HCT116 (cell line): ENCODE data around the gene RUFY2. TPM values are rescaled to one million over a fixed set of nuclear protein-coding genes. Genes with fewer than 3 reads are reported as not detected.

Experiments
- ATAC-seq: fragments of 200-7000 bp; cut with Tn5 transposase; 2 replicates; pipeline ENCODE4 v1.9.1; 2020; ENCODE audit warnings: mild to moderate bottlenecking, moderate library complexity
- BruUV-seq: library from RNA; stranded (reverse); fragments of 400-500 nt; replicated peaks from 2 replicates; lab custom pipeline; 2021; lab: Mats Ljungman, UMichigan
- CTCF ChIA-PET: fragments of 300-600 bp; sonication (Branson Sonifier 250); formaldehyde crosslinking; loops from one replicate; lab custom pipeline; 2021; ENCODE audit warnings: antibody characterized with exemption; lab: Charles Lee
- POLR2A ChIA-PET: fragments of 300-600, 350-600 bp; sonication (Branson Sonifier 250); formaldehyde crosslinking; loops from one replicate; lab custom pipeline; 2021; ENCODE audit warnings: antibody characterized with exemption; lab: Charles Lee
- RAD21 ChIA-PET, 2 experiments: fragments of 300-600 bp; sonication (Branson Sonifier 250); formaldehyde crosslinking; loops; one replicate each; lab custom pipeline; 2023; ENCODE audit warnings: low total read pairs in 2 of 2; ENCODE audit not compliant: uncharacterized antibody in 2 of 2, unreplicated experiment in 2 of 2, low non-redundant PET in 1 of 2; lab: Charles Lee
- DNase-seq: peaks from one replicate; pipeline ENCODE4 v3.0.0-alpha.2; 2010; ENCODE audit warnings: low read depth, low spot score
- H2AFZ ChIP-seq: fragments of 200-600 bp; shearing (Covaris generic), sonication (generic); 2 replicates; pipeline ENCODE4 v1.6.1; 2017; ENCODE audit warnings: low read depth, mixed run types, mixed read lengths, antibody characterized with exemption, low read length; ENCODE audit not compliant: poor library complexity, severe bottlenecking
- H3K27ac ChIP-seq: 2 replicates; pipeline ENCODE4 v1.5.1; 2012; ENCODE audit warnings: low read depth, low read length
- H3K27me3 ChIP-seq: fragments of 200-600 bp; sonication (generic); 2 replicates; pipeline ENCODE4 v1.6.1; 2016; ENCODE audit warnings: mixed run types, low read length, mixed read lengths; ENCODE audit not compliant: insufficient read depth
- H3K36me3 ChIP-seq, 2 experiments: fragments of 200-500 bp in 1 of 2; fragments of 200-600 bp in 1 of 2; sonication (Bioruptor generic) in 1 of 2; sonication (generic) in 1 of 2; 2 replicates each; pipeline versions ENCODE4 v1.5.1 to v1.6.1; 2014 to 2016; ENCODE audit warnings: low read length in 2 of 2, inconsistent platforms in 1 of 2, mixed read lengths in 1 of 2, mixed run types in 1 of 2; ENCODE audit not compliant: insufficient read depth in 2 of 2, control insufficient read depth in 1 of 2
- H3K4me1 ChIP-seq, 2 experiments: fragments of 200-600 bp in 1 of 2; sonication (generic) in 1 of 2; 2 replicates each; pipeline versions ENCODE4 v1.5.1 to v1.6.1; 2012 to 2017; ENCODE audit warnings: low read length in 2 of 2, inconsistent platforms in 1 of 2, mild to moderate bottlenecking in 1 of 2, mixed read lengths in 1 of 2, mixed run types in 1 of 2, moderate library complexity in 1 of 2; ENCODE audit not compliant: insufficient read depth in 2 of 2, control insufficient read depth in 1 of 2
- H3K4me2 ChIP-seq: fragments of 200-600 bp; sonication (generic); 2 replicates; pipeline ENCODE4 v1.6.1; 2017; ENCODE audit warnings: mixed run types, low read length, mixed read lengths
- H3K4me3 ChIP-seq, 2 experiments: fragments of 200-600 bp in 1 of 2; sonication (generic) in 1 of 2; replicated peaks in 1 of 2; 2 replicates each; pipeline ENCODE4 v1.5.1; 2011 to 2016; ENCODE audit warnings: low read length in 2 of 2, control low read depth in 1 of 2, low read depth in 1 of 2, mild to moderate bottlenecking in 1 of 2, mixed read lengths in 1 of 2, mixed run types in 1 of 2
- H3K79me2 ChIP-seq: fragments of 200-600 bp; sonication (generic); 2 replicates; pipeline ENCODE4 v1.6.1; 2017; ENCODE audit warnings: mild to moderate bottlenecking, mixed run types, low read length, moderate library complexity, mixed read lengths; ENCODE audit not compliant: insufficient read depth
- H3K9ac ChIP-seq: fragments of 200-600 bp; sonication (generic); 2 replicates; pipeline ENCODE4 v1.6.1; 2016; ENCODE audit warnings: low read length, mixed read lengths
- H3K9me2 ChIP-seq: fragments of 200-600 bp; sonication (generic), shearing (Covaris generic); 2 replicates; pipeline ENCODE4 v1.6.1; 2017; ENCODE audit warnings: mixed run types, mild to moderate bottlenecking, moderate library complexity; ENCODE audit not compliant: insufficient read depth
- H3K9me3 ChIP-seq, 2 experiments: fragments of 200-500 bp in 1 of 2; fragments of 200-600 bp in 1 of 2; sonication (Bioruptor generic) in 1 of 2; sonication (generic) in 1 of 2; 2 replicates each; pipeline ENCODE4 v1.6.1; 2014 to 2017; ENCODE audit warnings: low read length in 2 of 2, mixed read lengths in 2 of 2, inconsistent platforms in 1 of 2, low read depth in 1 of 2, mild to moderate bottlenecking in 1 of 2, mixed run types in 1 of 2, moderate library complexity in 1 of 2; ENCODE audit not compliant: control insufficient read depth in 1 of 2, insufficient read depth in 1 of 2
- H4K20me1 ChIP-seq: fragments of 200-600 bp; sonication (generic), shearing (Covaris generic); 2 replicates; pipeline ENCODE4 v1.6.1; 2017; ENCODE audit warnings: mixed run types, mild to moderate bottlenecking, moderate library complexity; ENCODE audit not compliant: insufficient read depth
- ELF1 ChIP-seq: IDR thresholded peaks from 2 replicates; pipeline ENCODE4 v1.6.1; 2012; ENCODE audit warnings: low read depth, borderline replicate concordance
- POLR2A ChIP-seq: IDR thresholded peaks from 2 replicates; pipeline ENCODE4 v1.7.0; 2011; ENCODE audit warnings: borderline replicate concordance; ENCODE audit not compliant: insufficient read depth, insufficient read length; ENCODE audit errors: extremely low read depth
- TCF7L2 ChIP-seq: IDR thresholded peaks from 2 replicates; pipeline ENCODE4 v1.7.0; 2011; ENCODE audit warnings: borderline replicate concordance, inconsistent platforms; ENCODE audit not compliant: insufficient read depth, insufficient read length; ENCODE audit errors: extremely low read depth
- YY1 ChIP-seq: IDR thresholded peaks from 2 replicates; pipeline ENCODE4 v1.6.1; 2011; ENCODE audit warnings: low read length, low read depth, moderate library complexity, mild to moderate bottlenecking; ENCODE audit not compliant: insufficient replicate concordance; ENCODE audit errors: extremely low read depth
- intact Hi-C: fragments of 100-400 bp; cut with micrococcal nuclease; formaldehyde crosslinking; loops from 2 replicates; pipeline ENCODE4 v1.10.0; 2022
- total RNA-seq: library from RNA; stranded (reverse); gene quantifications from one replicate; pipeline ENCODE4 v1.2.1, GENCODE V29; 2021; ENCODE audit not compliant: unreplicated experiment
- TF ChIP-seq, protein P1 (sequence below): IDR thresholded peaks from 2 replicates; pipeline ENCODE4 v1.6.1; 2012
- TF ChIP-seq, protein P2 (sequence below), 3 experiments: fragments of 200-600 bp in 1 of 3; sonication (generic) in 1 of 3; IDR thresholded peaks in 2 of 3; conservative IDR thresholded peaks in 1 of 3; 2 replicates each; pipeline ENCODE4 v1.5.1; 2012 to 2017; ENCODE audit warnings: low read depth in 2 of 3, low read length in 2 of 3, antibody characterized with exemption in 1 of 3, borderline replicate concordance in 1 of 3, control low read depth in 1 of 3, mild to moderate bottlenecking in 1 of 3, mixed read lengths in 1 of 3, mixed run types in 1 of 3, moderate library complexity in 1 of 3; ENCODE audit not compliant: insufficient read depth in 1 of 3

Gene RUFY2
- total RNA-seq, 1 experiment from 2014 or later: 13.0 TPM

DNA sequence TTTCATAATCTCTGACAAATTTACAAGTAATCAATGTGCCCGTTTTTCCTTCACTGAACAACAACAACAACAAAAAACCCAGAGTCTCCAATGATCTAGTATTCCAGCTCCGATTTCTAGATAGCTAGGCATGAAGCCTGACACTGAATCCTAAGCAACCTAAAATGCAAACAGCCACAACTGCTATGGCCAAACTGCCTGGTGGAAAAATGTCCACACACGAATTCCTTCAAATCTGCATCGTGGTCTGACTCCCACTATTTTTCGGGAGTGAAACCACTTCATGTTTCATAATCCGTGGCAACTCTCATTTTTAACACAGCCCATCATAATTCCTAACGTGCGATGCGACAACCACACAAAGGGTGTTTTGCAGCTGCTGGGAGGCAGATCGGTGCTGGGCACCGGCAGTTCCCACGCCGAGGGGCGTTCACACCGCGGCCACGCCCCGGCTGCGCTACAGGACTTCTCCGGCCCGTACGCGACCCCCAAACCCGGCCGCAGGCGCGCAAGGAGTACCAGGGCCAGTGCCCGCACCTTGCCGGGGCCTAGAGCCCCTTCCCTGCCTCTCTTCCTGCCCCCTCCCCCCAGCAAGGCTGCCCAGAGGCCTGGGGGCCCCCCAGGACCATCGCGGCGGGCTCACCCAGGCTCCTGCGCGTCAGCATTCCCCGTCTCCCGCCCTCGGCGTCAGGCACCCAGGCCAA lies 814 bp downstream of the RUFY2 start:
- H3K79me2 ChIP-seq: peaks cover 47% of the 10 kb centered on the region

More for the DNA sequence above, 814 bp downstream of the RUFY2 start:
- H4K20me1 ChIP-seq: no peaks in the 10 kb centered on the region
- BruUV-seq: TSS peak; percentile 53
- ChIA-PET POLR2A (no interaction called here), CTCF (interaction anchor here (0.5 to 1.4 kb wide), 8 partner anchors 9 to 494 kb away, joined by 3 to 9 read pairs (median 3); no protein-coding TSS in a partner anchor), RAD21 (no interaction called here)
- peaks cover 0 to under 1% of the 10 kb centered on the region in 2 experiments; a peak in 1 of 4 replicates for H3K36me3 ChIP-seq
- H3K9me3 ChIP-seq: no peaks in the 10 kb centered on the region
- H3K9me2 ChIP-seq: no peaks in the 10 kb centered on the region
- peak overlapping the region; percentile 72 for H3K27ac ChIP-seq
- ATAC-seq (peak; percentile 64), DNase-seq (no peak)
- peaks cover 7 to 22% of the 10 kb centered on the region in 2 experiments; a peak in 3 of 4 replicates for H3K4me1 ChIP-seq
- peak overlapping the region; percentile 87 for H3K4me2 ChIP-seq
- no peaks in the 10 kb centered on the region for H3K27me3 ChIP-seq
- H3K4me3 ChIP-seq: peak overlapping the region; percentile 95 to 97
- intact Hi-C loops: no loop called here
- H2AFZ ChIP-seq: no peak overlapping the region
- H3K9ac ChIP-seq: peak overlapping the region; percentile 95
- TF ChIP-seq, protein P1, sequence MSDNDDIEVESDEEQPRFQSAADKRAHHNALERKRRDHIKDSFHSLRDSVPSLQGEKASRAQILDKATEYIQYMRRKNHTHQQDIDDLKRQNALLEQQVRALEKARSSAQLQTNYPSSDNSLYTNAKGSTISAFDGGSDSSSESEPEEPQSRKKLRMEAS: peak; percentile 49; the same call in 1 of the 2 replicates
- TF ChIP-seq TCF7L2 (no peak), POLR2A (no peak), YY1 (no peak), ELF1 (no peak)
- TF ChIP-seq, protein P2, sequence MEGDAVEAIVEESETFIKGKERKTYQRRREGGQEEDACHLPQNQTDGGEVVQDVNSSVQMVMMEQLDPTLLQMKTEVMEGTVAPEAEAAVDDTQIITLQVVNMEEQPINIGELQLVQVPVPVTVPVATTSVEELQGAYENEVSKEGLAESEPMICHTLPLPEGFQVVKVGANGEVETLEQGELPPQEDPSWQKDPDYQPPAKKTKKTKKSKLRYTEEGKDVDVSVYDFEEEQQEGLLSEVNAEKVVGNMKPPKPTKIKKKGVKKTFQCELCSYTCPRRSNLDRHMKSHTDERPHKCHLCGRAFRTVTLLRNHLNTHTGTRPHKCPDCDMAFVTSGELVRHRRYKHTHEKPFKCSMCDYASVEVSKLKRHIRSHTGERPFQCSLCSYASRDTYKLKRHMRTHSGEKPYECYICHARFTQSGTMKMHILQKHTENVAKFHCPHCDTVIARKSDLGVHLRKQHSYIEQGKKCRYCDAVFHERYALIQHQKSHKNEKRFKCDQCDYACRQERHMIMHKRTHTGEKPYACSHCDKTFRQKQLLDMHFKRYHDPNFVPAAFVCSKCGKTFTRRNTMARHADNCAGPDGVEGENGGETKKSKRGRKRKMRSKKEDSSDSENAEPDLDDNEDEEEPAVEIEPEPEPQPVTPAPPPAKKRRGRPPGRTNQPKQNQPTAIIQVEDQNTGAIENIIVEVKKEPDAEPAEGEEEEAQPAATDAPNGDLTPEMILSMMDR (IDR thresholded peaks at IDR 0.05 in 2 of 3, conservative IDR thresholded peaks at IDR 0.05 in 1 of 3; ENCODE audit: borderline replicate concordance in 1 of 3, insufficient read depth in 1 of 3, low read depth in 2 of 3, low read length in 2 of 3): no peak
